GM18502 (cell line): ENCODE results near the gene CLASP1.

Experiments used
- ATAC-seq: cut with Tn5 transposase; IDR thresholded peaks from one replicate; pipeline ENCODE4 v1.9.1; 2021; ENCODE audit warnings: mild to moderate bottlenecking; ENCODE audit not compliant: unreplicated experiment, poor library complexity

Gene CLASP1

GRCh38 chr2:121519732-121520640, 129.3 kb downstream of the CLASP1 start:
- ATAC-seq, result no peak

- no peak for ATAC-seq
Measured at GRCh38 chr2:121519153-121519552, 130.1 kb downstream of the CLASP1 start.

GRCh38 chr2:121513597-121514333, 135.5 kb downstream of the CLASP1 start:
- no peak for ATAC-seq

GRCh38 chr2:121510857-121511256, 138.4 kb downstream of the CLASP1 start:
- no peak for ATAC-seq

- ATAC-seq, result no peak
Measured at GRCh38 chr2:121506621-121507020, 142.6 kb downstream of the CLASP1 start.

GRCh38 chr2:121505986-121506586, 143.2 kb downstream of the CLASP1 start:
- no peak for ATAC-seq

GRCh38 chr2:121505005-121505404, 144.3 kb downstream of the CLASP1 start:
- ATAC-seq, result no peak

- no peak for ATAC-seq
Measured at GRCh38 chr2:121504316-121504715, 144.9 kb downstream of the CLASP1 start.

GRCh38 chr2:121502781-121503180, 146.5 kb downstream of the CLASP1 start:
- ATAC-seq, result no peak

- no peak for ATAC-seq
Measured at GRCh38 chr2:121502246-121502645, 147.0 kb downstream of the CLASP1 start.

- ATAC-seq, result no peak
Measured at GRCh38 chr2:121501554-121501953, 147.7 kb downstream of the CLASP1 start.

GRCh38 chr2:121501031-121501430, 148.2 kb downstream of the CLASP1 start:
- ATAC-seq, result no peak

GRCh38 chr2:121498731-121499130, 150.5 kb downstream of the CLASP1 start:
- ATAC-seq, result no peak

- no peak for ATAC-seq
Measured at GRCh38 chr2:121492409-121492808, 156.9 kb downstream of the CLASP1 start.

GRCh38 chr2:121491518-121491917, 157.7 kb downstream of the CLASP1 start:
- ATAC-seq, result no peak

- no peak for ATAC-seq
Measured at GRCh38 chr2:121490584-121491133, 158.6 kb downstream of the CLASP1 start.

- no peak for ATAC-seq
Measured at GRCh38 chr2:121489911-121490583, 159.2 kb downstream of the CLASP1 start.

GRCh38 chr2:121489284-121489683, 160.0 kb downstream of the CLASP1 start:
- peak; percentile 80 for ATAC-seq

GRCh38 chr2:121486191-121486790, 163.0 kb downstream of the CLASP1 start:
- ATAC-seq, result no peak

- no peak for ATAC-seq
Measured at GRCh38 chr2:121485039-121485438, 164.2 kb downstream of the CLASP1 start.
